Kidney (tissue), 14 donors: ENCODE measurements around the gene PHF2. TPM values are rescaled to one million over a fixed set of nuclear protein-coding genes. Genes with fewer than 3 reads are reported as not detected.
A peak's percentile ranks its signal among the peaks of the same experiment; 100 is the strongest.

Source experiments
- DNase-seq, 5 donors: peaks; one replicate each; pipeline ENCODE4 v3.0.0-alpha.2; 2013 to 2020
- FAIRE-seq: peaks from 2 replicates; lab custom pipeline; 2012; peaks lifted over from hg19 to GRCh38; lab: Jason Lieb, UNC
- H3K27ac ChIP-seq, 2 donors: one replicate each; pipeline ENCODE4 v1.7.0; 2013; ENCODE audit warnings: low read depth in 2 of 2, low read length in 2 of 2, inconsistent platforms in 1 of 2
- H3K27me3 ChIP-seq: one replicate; pipeline ENCODE4 v1.7.1; 2013; ENCODE audit warnings: low read length, inconsistent platforms; ENCODE audit not compliant: control insufficient read depth, insufficient read depth
- H3K36me3 ChIP-seq, 3 donors: one replicate each; pipeline versions ENCODE4 v1.7.0 to v1.7.1; 2013; ENCODE audit warnings: low read length in 3 of 3, control low read depth in 1 of 3, inconsistent platforms in 1 of 3; ENCODE audit not compliant: insufficient read depth in 3 of 3, control insufficient read depth in 2 of 3
- H3K4me1 ChIP-seq, 3 donors: one replicate each; pipeline versions ENCODE4 v1.7.0 to v1.7.1; 2013; ENCODE audit warnings: low read length in 3 of 3, inconsistent platforms in 1 of 3, low read depth in 1 of 3; ENCODE audit not compliant: control insufficient read depth in 2 of 3, insufficient read depth in 2 of 3
- H3K4me3 ChIP-seq, 3 donors: one replicate each; pipeline versions ENCODE4 v1.7.0 to v1.8.1; 2013; ENCODE audit warnings: low read length in 3 of 3, control low read depth in 1 of 3, inconsistent platforms in 1 of 3
- H3K9ac ChIP-seq, 3 donors: one replicate each; pipeline versions ENCODE4 v1.7.0 to v1.7.1; 2013; ENCODE audit warnings: low read length in 3 of 3, control low read depth in 1 of 3, inconsistent platforms in 1 of 3
- H3K9me3 ChIP-seq, 3 donors: one replicate each; pipeline versions ENCODE4 v1.7.0 to v1.7.1; 2013; ENCODE audit warnings: low read length in 3 of 3, control low read depth in 1 of 3, inconsistent platforms in 1 of 3; ENCODE audit not compliant: control insufficient read depth in 2 of 3, insufficient read depth in 1 of 3
- CTCF ChIP-seq: IDR thresholded peaks from 3 replicates; pipeline ENCODE4 v1.5.1; 2012; ENCODE audit warnings: mild to moderate bottlenecking, moderate library complexity, borderline replicate concordance; ENCODE audit not compliant: insufficient read depth; ENCODE audit errors: extremely low read depth
- intact Hi-C: fragments of 100-400 bp; cut with DNase I; formaldehyde crosslinking; loops from one replicate; pipeline ENCODE4 v1.11.1; 2022
- polyA plus RNA-seq: library from polyadenylated mRNA; stranded (reverse); fragments of 350-450 nt; fragmentation: Illumina TruSeq; extraction: RNeasy Lipid Tissue Mini Kit (QIAGEN cat#74804); gene quantifications from one replicate; pipeline ENCODE4 v1.2.3, GENCODE V29; 2014; ENCODE audit warnings: low read depth, low replicate concordance; ENCODE audit not compliant: insufficient read depth
- total RNA-seq: library from RNA; stranded (reverse); fragmentation: NEBNext Ultra II Directional; extraction: Animal tissue kit (Norgen Biotek cat#: 25700); gene quantifications from one replicate; pipeline ENCODE4 v1.2.1, GENCODE V29; 2021
- donor health status: control.
- donor health status: control.
- donor health status: control.
- donor health status: control.
- donor health status: control.
- donor health status: DM: yes; HTN: yes; CAD: no.
- donor health status: Normal renal cell carcinoma (clear cell type).

PHF2 gene
- total and polyA plus RNA-seq, 2 donors from 2014 or later: 10.2 to 30.7 TPM

DNA sequence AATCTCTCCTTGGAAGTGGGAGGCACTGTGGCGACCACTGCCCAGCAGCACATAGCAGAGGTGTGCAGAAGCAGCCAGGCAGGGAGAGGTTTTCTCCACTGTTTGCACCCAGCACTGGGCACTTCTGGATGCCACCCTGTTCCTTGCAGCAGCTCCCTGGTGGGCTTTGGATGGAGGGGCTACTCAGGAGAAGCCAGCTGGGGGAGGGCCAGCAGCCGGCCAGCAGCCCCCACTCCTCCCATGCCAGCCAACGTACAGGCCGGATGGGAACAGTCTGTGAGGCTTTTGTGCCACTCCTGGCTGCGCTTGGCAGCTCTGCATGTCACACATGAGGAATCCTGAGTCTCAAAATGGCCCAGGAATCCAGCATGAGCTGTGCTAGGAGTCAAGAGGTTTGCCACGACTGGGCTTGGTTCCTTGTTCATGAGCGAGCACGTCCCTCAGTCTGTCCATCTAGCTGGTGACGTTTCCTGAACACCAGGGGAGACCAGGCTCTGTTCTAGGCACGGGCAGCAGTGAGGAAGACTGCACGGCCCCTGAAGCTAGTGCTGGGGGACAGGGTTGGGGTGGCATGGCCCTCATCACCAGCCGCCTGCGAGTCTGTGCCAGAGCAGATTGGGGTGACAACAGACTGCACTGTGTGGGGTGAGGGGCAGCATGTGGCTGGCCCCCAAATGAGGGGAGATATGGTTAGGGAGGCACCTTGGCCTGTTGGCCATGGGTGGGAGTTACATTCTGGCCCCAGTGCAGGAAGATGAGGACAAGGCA lies 10.1 kb downstream of the PHF2 start:
- Histone ChIP-seq H3K36me3 (no peaks in the 10 kb centered on the region), H3K4me1 (peaks cover 0 to 32% (median 9%) of the 10 kb centered on the region in 3 donors), H3K4me3 (no peak overlapping the region), H3K27ac (no peak overlapping the region), H3K9me3 (no peaks in the 10 kb centered on the region), H3K9ac (no peak overlapping the region), H3K27me3 (no peaks in the 10 kb centered on the region)
- no peak for TF ChIP-seq CTCF
- FAIRE-seq: no peak
- DNase-seq: peak in 4 of 5 donors; percentile 47 to 79 (median 64)
- intact Hi-C loops: no loop called here

GRCh38 chr9:93587284-93587650 lies 10.9 kb downstream of the PHF2 start:
- Histone ChIP-seq H3K36me3 (no peaks in the 10 kb centered on the region), H3K4me3 (no peak overlapping the region), H3K27me3 (no peaks in the 10 kb centered on the region), H3K27ac (no peak overlapping the region), H3K9ac (no peak overlapping the region), H3K9me3 (no peaks in the 10 kb centered on the region), H3K4me1 (peaks cover 0 to 27% (median 9%) of the 10 kb centered on the region in 3 donors)
- DNase-seq (no peak), FAIRE-seq (no peak)
- no peak for TF ChIP-seq CTCF
- intact Hi-C loops: no loop called here

GRCh38 chr9:93587651-93588347 lies 11.4 kb downstream of the PHF2 start:
- Histone ChIP-seq H3K9ac (no peak overlapping the region), H3K4me1 (peaks cover 0 to 25% (median 9%) of the 10 kb centered on the region in 3 donors), H3K4me3 (no peak overlapping the region), H3K9me3 (no peaks in the 10 kb centered on the region), H3K27me3 (no peaks in the 10 kb centered on the region), H3K36me3 (no peaks in the 10 kb centered on the region), H3K27ac (no peak overlapping the region)
- FAIRE-seq: no peak
- intact Hi-C loops: no loop called here
- TF ChIP-seq CTCF: peak; percentile 11
- DNase-seq: no peak
